ENCODE measurements around the gene UFSP1.

Gene UFSP1

GRCh38 chr7:100847360-100847759 is 42.2 kb downstream of the UFSP1 start:
- Histone ChIP-seq H4K20me1 (ENCODE audit: low read depth, low read length) (no peaks in the 10 kb centered on the region), H3K27ac (ENCODE audit: low read depth, low read length) (no peak overlapping the region), H3K36me3 (ENCODE audit: low read length) (no peaks in the 10 kb centered on the region), H3K27me3 (ENCODE audit: low read length) (no peaks in the 10 kb centered on the region), H3K9me2 (replicated peaks; ENCODE audit: insufficient read depth, low read length) (no peaks in the 10 kb centered on the region), H3K79me2 (ENCODE audit: insufficient read depth, low read length) (no peaks in the 10 kb centered on the region), H3K4me2 (ENCODE audit: low read depth, low read length, poor library complexity, severe bottlenecking) (no peak overlapping the region), H3K9me3 (ENCODE audit: insufficient read depth, low read length) (no peaks in the 10 kb centered on the region), H3F3A (ENCODE audit: insufficient read depth) (peaks cover 9% of the 10 kb centered on the region), H3K9ac (ENCODE audit: low read length) (no peak overlapping the region), H3K4me3 (ENCODE audit: insufficient read depth, low read length, poor library complexity, severe bottlenecking) (no peak overlapping the region), H2AFZ (ENCODE audit: low read depth, low read length, severe bottlenecking) (no peak overlapping the region)
- TF ChIP-seq EZH2phosphoT487 (conservative IDR thresholded peaks at IDR 0.05; ENCODE audit: low read length) (no peak), CTCF (IDR thresholded peaks at IDR 0.05; ENCODE audit: insufficient read depth, low read length, poor library complexity, severe bottlenecking) (no peak)

GRCh38 chr7:100840470-100841100 is 48.9 kb downstream of the UFSP1 start:
- Histone ChIP-seq H3K27me3 (ENCODE audit: low read length) (no peaks in the 10 kb centered on the region), H3K4me3 (ENCODE audit: insufficient read depth, low read length, poor library complexity, severe bottlenecking) (no peak overlapping the region), H3K79me2 (ENCODE audit: insufficient read depth, low read length) (no peaks in the 10 kb centered on the region), H3K9ac (ENCODE audit: low read length) (no peak overlapping the region), H4K20me1 (ENCODE audit: low read depth, low read length) (no peaks in the 10 kb centered on the region), H3K9me2 (replicated peaks; ENCODE audit: insufficient read depth, low read length) (no peaks in the 10 kb centered on the region), H3F3A (ENCODE audit: insufficient read depth) (no peaks in the 10 kb centered on the region), H2AFZ (ENCODE audit: low read depth, low read length, severe bottlenecking) (no peak overlapping the region), H3K9me3 (ENCODE audit: insufficient read depth, low read length) (no peaks in the 10 kb centered on the region), H3K36me3 (ENCODE audit: low read length) (no peaks in the 10 kb centered on the region), H3K27ac (ENCODE audit: low read depth, low read length) (no peak overlapping the region), H3K4me2 (ENCODE audit: low read depth, low read length, poor library complexity, severe bottlenecking) (no peak overlapping the region)
- no peak for TF ChIP-seq EZH2phosphoT487 (conservative IDR thresholded peaks at IDR 0.05; ENCODE audit: low read length)
- no peak for TF ChIP-seq CTCF (IDR thresholded peaks at IDR 0.05; ENCODE audit: insufficient read depth, low read length, poor library complexity, severe bottlenecking)

GRCh38 chr7:100839361-100839760 is 50.2 kb downstream of the UFSP1 start:
- no peak for TF ChIP-seq EZH2phosphoT487 (conservative IDR thresholded peaks at IDR 0.05; ENCODE audit: low read length)
- no peak for TF ChIP-seq CTCF (IDR thresholded peaks at IDR 0.05; ENCODE audit: insufficient read depth, low read length, poor library complexity, severe bottlenecking)
- H3K27me3 ChIP-seq (ENCODE audit: low read length): no peaks in the 10 kb centered on the region
- no peak overlapping the region for H2AFZ ChIP-seq (ENCODE audit: low read depth, low read length, severe bottlenecking)
- H3K27ac ChIP-seq (ENCODE audit: low read depth, low read length): no peak overlapping the region
- H3K79me2 ChIP-seq (ENCODE audit: insufficient read depth, low read length): no peaks in the 10 kb centered on the region
- no peaks in the 10 kb centered on the region for H3K9me2 ChIP-seq (replicated peaks; ENCODE audit: insufficient read depth, low read length)
- H4K20me1 ChIP-seq (ENCODE audit: low read depth, low read length): no peaks in the 10 kb centered on the region
- no peak overlapping the region for H3K4me3 ChIP-seq (ENCODE audit: insufficient read depth, low read length, poor library complexity, severe bottlenecking)
- no peaks in the 10 kb centered on the region for H3K36me3 ChIP-seq (ENCODE audit: low read length)
- H3K9ac ChIP-seq (ENCODE audit: low read length): no peak overlapping the region
- H3K4me2 ChIP-seq (ENCODE audit: low read depth, low read length, poor library complexity, severe bottlenecking): no peak overlapping the region
- H3K9me3 ChIP-seq (ENCODE audit: insufficient read depth, low read length): no peaks in the 10 kb centered on the region
- no peaks in the 10 kb centered on the region for H3F3A ChIP-seq (ENCODE audit: insufficient read depth)

Data from SU-DHL-6 (cell line).